ENCODE measurements around the gene ADH4. TPM values are rescaled to one million over a fixed set of nuclear protein-coding genes. Genes with fewer than 3 reads are reported as not detected.
"Not testable (repeated sequence)": the region's sequence is repeated elsewhere in the genome, so short reads cannot be mapped to it uniquely, and the experiment has no call there.

Gene ADH4
- total RNA-seq, 1 experiment from 2014 or later: not detected

DNA sequence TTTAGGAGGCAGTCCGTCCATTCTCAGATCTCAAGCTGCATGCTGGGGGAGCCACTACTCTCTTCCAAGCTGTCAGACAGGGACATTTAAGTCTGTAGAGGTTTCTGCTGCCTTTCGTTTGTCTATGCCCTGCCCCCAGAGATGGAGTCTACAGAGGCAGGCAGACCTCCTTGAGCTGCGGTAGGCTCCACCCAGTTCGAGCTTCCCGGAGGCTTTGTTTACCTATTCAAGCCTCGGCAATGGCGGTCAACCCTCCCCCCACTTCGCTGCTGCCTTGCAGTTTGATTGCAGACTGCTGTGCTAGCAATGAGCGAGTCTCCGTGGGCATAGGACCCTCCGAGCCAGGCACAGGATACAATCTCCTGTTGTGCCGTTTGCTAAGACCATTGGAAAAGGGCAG is 44.8 kb downstream of the ADH4 start:
- Mint-ChIP-seq H3K27ac (ENCODE audit: unreplicated experiment) (no peak overlapping the region), H3K36me3 (ENCODE audit: insufficient read depth, unreplicated experiment) (no peaks in the 10 kb centered on the region), H3K4me3 (ENCODE audit: low read depth, unreplicated experiment) (no peak overlapping the region), H3K27me3 (ENCODE audit: unreplicated experiment) (no peaks in the 10 kb centered on the region), H3K4me1 (ENCODE audit: low read depth, unreplicated experiment) (no peaks in the 10 kb centered on the region), H3K9me3 (ENCODE audit: low read depth, unreplicated experiment) (no peaks in the 10 kb centered on the region)
- BruUV-seq (replicated peaks): no TSS peak
- TF ChIP-seq, protein P1, sequence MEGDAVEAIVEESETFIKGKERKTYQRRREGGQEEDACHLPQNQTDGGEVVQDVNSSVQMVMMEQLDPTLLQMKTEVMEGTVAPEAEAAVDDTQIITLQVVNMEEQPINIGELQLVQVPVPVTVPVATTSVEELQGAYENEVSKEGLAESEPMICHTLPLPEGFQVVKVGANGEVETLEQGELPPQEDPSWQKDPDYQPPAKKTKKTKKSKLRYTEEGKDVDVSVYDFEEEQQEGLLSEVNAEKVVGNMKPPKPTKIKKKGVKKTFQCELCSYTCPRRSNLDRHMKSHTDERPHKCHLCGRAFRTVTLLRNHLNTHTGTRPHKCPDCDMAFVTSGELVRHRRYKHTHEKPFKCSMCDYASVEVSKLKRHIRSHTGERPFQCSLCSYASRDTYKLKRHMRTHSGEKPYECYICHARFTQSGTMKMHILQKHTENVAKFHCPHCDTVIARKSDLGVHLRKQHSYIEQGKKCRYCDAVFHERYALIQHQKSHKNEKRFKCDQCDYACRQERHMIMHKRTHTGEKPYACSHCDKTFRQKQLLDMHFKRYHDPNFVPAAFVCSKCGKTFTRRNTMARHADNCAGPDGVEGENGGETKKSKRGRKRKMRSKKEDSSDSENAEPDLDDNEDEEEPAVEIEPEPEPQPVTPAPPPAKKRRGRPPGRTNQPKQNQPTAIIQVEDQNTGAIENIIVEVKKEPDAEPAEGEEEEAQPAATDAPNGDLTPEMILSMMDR (IDR thresholded peaks at IDR 0.05; ENCODE audit: unreplicated experiment): no peak
- no peak for DNase-seq
- intact Hi-C loops (cut with micrococcal nuclease; ENCODE audit: unreplicated experiment): no loop called here
- CTCF ChIA-PET: no interaction called here

DNA sequence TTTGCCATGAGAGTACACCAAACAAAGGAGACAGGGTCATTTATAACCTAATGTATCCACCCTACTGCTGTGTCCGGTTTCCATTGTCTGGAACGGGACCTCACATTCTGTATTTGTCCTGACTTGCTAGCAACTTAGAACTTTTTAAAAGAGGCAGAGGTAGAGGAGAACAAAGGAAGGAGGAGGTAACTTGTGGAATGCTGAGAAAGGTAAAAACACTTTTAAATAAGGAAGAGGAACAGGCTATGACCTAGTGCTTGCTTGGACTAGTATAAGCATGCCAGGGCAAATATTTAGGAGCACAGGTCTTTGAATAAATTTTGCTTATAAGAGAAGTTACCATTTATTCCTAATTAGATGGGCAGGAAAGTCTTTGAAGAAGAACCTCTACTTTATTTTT is 52.3 kb downstream of the ADH4 start:
- CTCF ChIA-PET: not testable (repeated sequence)

DNA sequence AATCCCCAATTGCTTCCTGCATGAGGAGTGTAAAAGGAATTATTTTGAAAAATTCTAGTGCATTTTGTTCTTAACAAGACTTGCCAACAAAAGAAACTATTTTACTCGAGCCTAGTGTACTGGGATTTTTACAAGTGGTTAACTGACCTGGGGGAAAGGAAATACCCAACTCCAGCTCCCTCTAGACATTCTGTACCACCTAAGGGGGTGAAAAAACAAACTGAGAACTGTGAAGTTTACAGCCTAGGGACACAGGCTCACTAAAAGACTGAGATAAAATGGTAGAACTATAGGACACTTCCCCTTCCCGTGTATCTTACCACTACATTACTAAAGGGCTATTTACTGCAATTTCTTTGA is 52.9 kb downstream of the ADH4 start:
- CTCF ChIA-PET: no interaction called here
- TF ChIP-seq, protein P1 (IDR thresholded peaks at IDR 0.05; ENCODE audit: unreplicated experiment): no peak
- Mint-ChIP-seq H3K4me1 (ENCODE audit: low read depth, unreplicated experiment) (peaks cover 21% of the 10 kb centered on the region), H3K4me3 (ENCODE audit: low read depth, unreplicated experiment) (no peak overlapping the region), H3K27ac (ENCODE audit: unreplicated experiment) (no peak overlapping the region), H3K27me3 (ENCODE audit: unreplicated experiment) (no peaks in the 10 kb centered on the region), H3K9me3 (ENCODE audit: low read depth, unreplicated experiment) (no peaks in the 10 kb centered on the region), H3K36me3 (ENCODE audit: insufficient read depth, unreplicated experiment) (peaks cover 36% of the 10 kb centered on the region)
- DNase-seq: no peak
- intact Hi-C loops (cut with micrococcal nuclease; ENCODE audit: unreplicated experiment): no loop called here
- BruUV-seq (replicated peaks): no TSS peak

More for the DNA sequence above, 52.3 kb downstream of the ADH4 start:
- H3K27me3 Mint-ChIP-seq (ENCODE audit: unreplicated experiment); BruUV-seq (replicated peaks); H3K27ac Mint-ChIP-seq (ENCODE audit: unreplicated experiment); intact Hi-C loops (cut with micrococcal nuclease; ENCODE audit: unreplicated experiment); DNase-seq; H3K9me3 Mint-ChIP-seq (ENCODE audit: low read depth, unreplicated experiment); H3K4me3 Mint-ChIP-seq (ENCODE audit: low read depth, unreplicated experiment): not testable (repeated sequence)
- Mint-ChIP-seq H3K36me3 (ENCODE audit: insufficient read depth, unreplicated experiment) (peaks cover 29% of the 10 kb centered on the region), H3K4me1 (ENCODE audit: low read depth, unreplicated experiment) (peaks cover 21% of the 10 kb centered on the region)

DNA sequence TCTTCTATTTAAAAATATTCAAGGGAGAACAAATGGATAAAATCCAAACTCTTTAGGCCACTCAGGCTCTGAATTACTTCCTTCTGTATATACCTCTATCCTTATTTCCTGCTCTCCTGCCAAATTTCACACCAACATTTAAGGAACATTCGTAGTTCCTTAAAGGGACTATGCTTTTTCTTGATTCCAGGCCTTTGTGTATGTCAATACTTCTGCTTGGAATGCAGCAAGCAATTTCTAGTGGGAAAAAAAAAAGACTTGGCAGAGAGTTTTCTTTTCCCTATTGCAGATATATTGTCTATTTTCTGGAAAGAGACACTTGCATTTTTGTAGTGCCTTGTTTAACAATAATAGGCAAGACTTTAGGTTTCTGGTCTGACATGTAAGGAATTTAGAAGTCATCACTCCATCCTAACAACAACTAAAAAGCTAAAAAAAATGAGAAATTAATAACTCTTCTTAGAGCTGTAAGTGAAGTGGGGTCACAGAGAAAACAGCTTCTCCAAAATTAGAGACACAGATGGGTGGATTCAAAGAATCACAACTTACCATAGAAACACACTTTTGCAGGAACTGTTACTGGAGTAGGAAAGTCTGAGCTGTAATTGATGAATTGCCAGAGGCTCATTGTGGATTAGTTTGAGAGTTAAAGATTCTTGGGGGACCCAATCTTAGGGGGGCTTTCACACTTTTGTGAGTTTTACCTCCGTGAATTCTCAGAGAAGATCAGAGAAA is 53.4 kb downstream of the ADH4 start:
- Mint-ChIP-seq H3K4me1 (ENCODE audit: low read depth, unreplicated experiment) (peaks cover 21% of the 10 kb centered on the region), H3K36me3 (ENCODE audit: insufficient read depth, unreplicated experiment) (peaks cover 38% of the 10 kb centered on the region), H3K4me3 (ENCODE audit: low read depth, unreplicated experiment) (peak overlapping the region; percentile 98), H3K27ac (ENCODE audit: unreplicated experiment) (peak overlapping the region; percentile 84), H3K9me3 (ENCODE audit: low read depth, unreplicated experiment) (no peaks in the 10 kb centered on the region), H3K27me3 (ENCODE audit: unreplicated experiment) (no peaks in the 10 kb centered on the region)
- CTCF ChIA-PET: no interaction called here
- no peak for DNase-seq
- TF ChIP-seq, protein P1 (IDR thresholded peaks at IDR 0.05; ENCODE audit: unreplicated experiment): no peak
- no TSS peak for BruUV-seq (replicated peaks)
- intact Hi-C loops (cut with micrococcal nuclease; ENCODE audit: unreplicated experiment): no loop called here

All from Calu3 (cell line).